ENCODE data around the gene DOK4.

Gene DOK4

GRCh38 chr16:57498031-57498430, 11.7 kb upstream of the DOK4 start:
- H3K36me3 ChIP-seq (ENCODE audit: insufficient read depth, low read length): no peaks in the 10 kb centered on the region
- H3K4me3 ChIP-seq (ENCODE audit: low read length): no peak overlapping the region
- H3K27ac ChIP-seq (ENCODE audit: low read depth, low read length): no peak overlapping the region
- WGBS: 91% methylated on average over 3 of the region's 4 CpGs
- no peaks in the 10 kb centered on the region for H3K9me3 ChIP-seq (ENCODE audit: insufficient read depth, low read depth, low read length)
- H3K4me1 ChIP-seq (ENCODE audit: insufficient read depth, low read length): no peaks in the 10 kb centered on the region
- H3K9ac ChIP-seq (ENCODE audit: low read depth, low read length): no peak overlapping the region
- no peaks in the 10 kb centered on the region for H3K27me3 ChIP-seq (ENCODE audit: insufficient read depth, low read length)

DNA sequence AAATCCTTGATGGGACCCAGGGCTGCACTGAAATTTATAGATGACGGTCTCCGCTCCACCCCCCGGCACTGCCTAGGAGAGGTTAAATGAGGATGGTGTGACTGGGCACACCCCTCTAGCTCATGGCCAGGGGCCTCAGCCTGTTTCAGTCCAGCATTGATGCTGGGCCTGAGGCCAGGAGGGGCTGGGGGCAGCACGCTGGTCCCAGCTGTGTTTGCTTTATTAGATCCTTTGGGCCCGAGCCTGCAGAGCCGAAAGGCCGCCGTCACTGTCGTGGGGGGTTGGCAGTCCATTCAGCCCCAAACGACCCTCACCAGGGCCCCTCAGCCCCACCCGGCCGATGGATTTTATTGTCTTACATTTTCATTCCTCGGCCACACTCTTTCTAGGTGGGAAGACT, 10.8 kb upstream of the DOK4 start:
- Histone ChIP-seq H3K27ac (ENCODE audit: low read depth, low read length) (no peak overlapping the region), H3K9ac (ENCODE audit: low read depth, low read length) (no peak overlapping the region), H3K4me1 (ENCODE audit: insufficient read depth, low read length) (no peaks in the 10 kb centered on the region), H3K4me3 (ENCODE audit: low read length) (no peak overlapping the region), H3K36me3 (ENCODE audit: insufficient read depth, low read length) (no peaks in the 10 kb centered on the region), H3K27me3 (ENCODE audit: insufficient read depth, low read length) (no peaks in the 10 kb centered on the region), H3K9me3 (ENCODE audit: insufficient read depth, low read depth, low read length) (no peaks in the 10 kb centered on the region)
- 91% methylated on average over 13 of the region's 13 CpGs for WGBS

DNA sequence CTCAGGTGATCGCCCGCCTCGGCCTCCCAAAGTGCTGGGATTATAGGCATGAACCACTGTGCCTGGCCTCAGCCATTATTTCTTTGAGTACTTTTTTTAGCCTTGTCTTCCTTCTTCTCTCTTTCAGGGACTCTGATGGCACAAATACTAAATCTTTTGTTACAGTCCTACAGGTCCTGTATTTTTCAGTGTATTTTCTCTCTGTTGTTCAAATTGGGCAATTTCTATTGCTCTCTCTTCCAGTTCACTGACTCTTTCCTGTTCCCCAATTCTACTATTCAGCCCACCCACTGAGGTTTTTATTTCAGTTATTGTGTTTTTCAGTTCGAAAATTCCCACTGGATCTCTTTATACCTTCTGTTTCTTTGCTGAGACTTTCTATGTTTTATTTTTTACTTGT, 7.5 kb upstream of the DOK4 start:
- Histone ChIP-seq H3K4me1 (ENCODE audit: insufficient read depth, low read length) (no peaks in the 10 kb centered on the region), H3K27ac (ENCODE audit: low read depth, low read length) (no peak overlapping the region), H3K27me3 (ENCODE audit: insufficient read depth, low read length) (no peaks in the 10 kb centered on the region; the same call in 1 of the 2 replicates), H3K36me3 (ENCODE audit: insufficient read depth, low read length) (no peaks in the 10 kb centered on the region), H3K4me3 (ENCODE audit: low read length) (no peak overlapping the region), H3K9me3 (ENCODE audit: insufficient read depth, low read depth, low read length) (0 out of 2 replicates have a peak, but pooled peaks cover 4% of the 10 kb centered on the region), H3K9ac (ENCODE audit: low read depth, low read length) (no peak overlapping the region)
- WGBS: 93% methylated on average over 4 of the region's 4 CpGs

GRCh38 chr16:57489229-57489628, 2.9 kb upstream of the DOK4 start:
- H3K27me3 ChIP-seq (ENCODE audit: insufficient read depth, low read length): peaks cover 16% of the 10 kb centered on the region
- H3K9ac ChIP-seq (ENCODE audit: low read depth, low read length): no peak overlapping the region
- WGBS: 90% methylated on average over 5 of the region's 5 CpGs
- H3K9me3 ChIP-seq (ENCODE audit: insufficient read depth, low read depth, low read length): 0 out of 2 replicates have a peak, but pooled peaks cover 4% of the 10 kb centered on the region
- no peaks in the 10 kb centered on the region for H3K36me3 ChIP-seq (ENCODE audit: insufficient read depth, low read length)
- no peaks in the 10 kb centered on the region for H3K4me1 ChIP-seq (ENCODE audit: insufficient read depth, low read length)
- H3K4me3 ChIP-seq (ENCODE audit: low read length): no peak overlapping the region
- H3K27ac ChIP-seq (ENCODE audit: low read depth, low read length): no peak overlapping the region

DNA sequence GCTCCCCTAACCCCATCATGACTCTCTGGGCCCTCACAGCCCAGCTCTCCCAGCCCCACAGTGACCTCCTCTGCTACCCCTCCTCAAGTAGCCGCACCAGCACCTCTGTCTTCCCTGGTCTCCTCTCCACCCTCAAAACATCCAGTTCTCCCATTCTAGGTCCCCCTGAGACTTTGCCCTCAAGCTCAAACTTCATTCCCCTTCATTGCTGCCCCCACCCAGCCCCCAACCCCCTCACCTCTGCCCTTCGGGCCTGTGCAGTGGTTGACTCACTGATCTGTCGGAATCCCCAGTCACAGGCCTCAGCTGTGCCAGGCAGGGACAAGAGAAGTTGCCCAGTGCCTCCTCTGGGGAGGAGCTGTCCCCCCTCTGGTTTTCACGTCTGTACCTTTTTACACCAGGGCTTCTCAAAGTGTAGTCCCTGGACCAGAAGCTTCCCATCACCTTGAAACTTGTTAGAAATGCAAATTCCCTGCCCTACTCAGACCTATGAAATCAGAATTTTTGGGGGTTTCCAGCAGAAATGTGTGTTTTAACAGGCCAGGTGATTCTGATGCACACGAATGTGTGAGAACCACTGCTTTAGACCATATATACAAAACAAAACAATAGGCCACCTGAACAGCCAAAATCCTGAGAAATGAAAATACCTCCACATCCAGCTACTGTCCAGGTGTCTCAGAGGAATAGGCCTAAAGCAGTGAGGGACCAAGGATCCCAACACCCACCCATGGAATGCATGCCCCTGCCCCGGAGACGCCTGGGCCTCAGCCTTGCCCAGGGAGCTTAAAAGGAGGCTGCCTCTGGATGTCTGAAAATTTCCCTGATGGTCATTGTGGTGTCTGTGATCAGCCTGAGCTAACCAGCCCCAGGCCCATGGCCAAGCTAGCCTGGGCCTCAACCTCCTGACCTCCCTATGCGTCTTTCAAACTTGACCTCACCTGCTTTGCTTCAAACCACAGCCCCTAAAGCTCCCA, 853 bp upstream of the DOK4 start:
- Histone ChIP-seq H3K4me1 (ENCODE audit: insufficient read depth, low read length) (no peaks in the 10 kb centered on the region), H3K9me3 (ENCODE audit: insufficient read depth, low read depth, low read length) (0 out of 2 replicates have a peak, but pooled peaks cover 4% of the 10 kb centered on the region), H3K36me3 (ENCODE audit: insufficient read depth, low read length) (no peaks in the 10 kb centered on the region), H3K4me3 (ENCODE audit: low read length) (peak overlapping the region; percentile 61), H3K27me3 (ENCODE audit: insufficient read depth, low read length) (peaks cover 16% of the 10 kb centered on the region), H3K9ac (ENCODE audit: low read depth, low read length) (no peak overlapping the region), H3K27ac (ENCODE audit: low read depth, low read length) (no peak overlapping the region)
- WGBS: 75% methylated on average over 8 of the region's 8 CpGs

DNA sequence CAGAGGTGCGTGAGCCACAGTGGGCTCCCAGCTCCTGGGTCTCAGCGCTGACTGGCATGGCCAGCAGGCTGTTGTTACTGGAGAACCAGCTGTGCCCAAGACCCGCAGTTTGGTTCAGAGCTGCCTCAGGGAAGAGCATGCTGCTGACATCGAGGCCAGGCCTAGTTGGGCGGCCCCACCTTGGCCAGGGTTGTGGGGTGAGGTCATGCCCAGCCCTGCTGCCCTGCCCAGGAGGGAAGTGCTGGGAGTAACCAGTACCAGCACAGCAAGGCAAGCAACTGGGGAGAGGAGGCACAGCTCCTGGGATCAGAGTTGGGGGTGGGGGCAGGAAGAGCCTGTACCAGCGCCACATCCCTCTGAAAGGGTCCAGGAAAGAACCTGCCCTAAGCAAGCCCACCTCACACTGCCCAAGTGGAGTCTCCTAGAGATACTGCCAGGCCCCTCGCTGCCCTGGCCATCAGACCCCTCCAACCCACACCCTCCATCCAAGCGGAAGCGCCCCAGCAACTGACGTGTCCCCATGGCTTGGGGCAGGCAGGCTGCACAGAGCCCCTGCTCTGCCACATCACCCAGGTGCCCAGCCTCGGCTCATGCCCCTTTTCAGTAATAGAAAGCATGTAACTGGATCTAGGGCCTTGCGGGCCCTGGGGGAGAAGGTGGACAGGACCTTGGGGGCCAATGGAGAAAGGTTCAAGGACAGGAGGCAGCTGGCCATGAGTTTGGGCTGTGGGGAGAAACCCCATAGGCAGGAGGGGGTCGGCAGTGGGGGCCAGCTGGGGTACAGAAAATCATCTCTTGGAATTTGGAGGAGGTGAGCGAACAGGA, 990 bp downstream of the DOK4 start:
- H3K9ac ChIP-seq (ENCODE audit: low read depth, low read length): 0 out of 2 replicates have a peak overlapping the region, but pooled peaks have one; percentile 47

DNA sequence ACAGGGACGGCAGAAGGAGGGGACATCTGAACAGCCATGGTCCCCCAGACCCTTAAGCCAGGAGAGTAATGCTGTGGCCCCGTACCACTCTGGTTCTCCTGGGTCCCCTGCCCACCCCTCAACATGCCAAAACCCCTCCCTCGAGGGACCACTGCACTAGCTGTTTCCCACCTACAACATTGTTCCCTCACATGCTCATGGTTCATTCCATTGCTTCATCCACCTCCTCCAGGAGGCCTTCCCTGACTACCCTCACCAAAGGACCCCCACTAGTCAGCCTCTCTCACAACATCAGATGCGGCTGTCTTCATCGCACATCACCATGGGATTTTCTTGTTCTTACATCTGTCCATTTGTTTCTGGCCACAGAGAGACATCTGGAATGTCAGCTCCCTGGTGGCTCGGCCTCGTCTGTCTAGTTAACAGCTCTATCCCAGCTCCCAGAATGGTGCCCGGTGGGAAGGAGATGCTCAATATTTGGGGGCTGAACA, 1.7 kb downstream of the DOK4 start:
- H3K9me3 ChIP-seq (ENCODE audit: insufficient read depth, low read depth, low read length): 0 out of 2 replicates have a peak, but pooled peaks cover 4% of the 10 kb centered on the region
- 92% methylated on average over 8 of the region's 8 CpGs for WGBS
- no peak overlapping the region for H3K9ac ChIP-seq (ENCODE audit: low read depth, low read length)
- no peaks in the 10 kb centered on the region for H3K36me3 ChIP-seq (ENCODE audit: insufficient read depth, low read length)
- no peak overlapping the region for H3K4me3 ChIP-seq (ENCODE audit: low read length)
- H3K4me1 ChIP-seq (ENCODE audit: insufficient read depth, low read length): peaks cover 5% of the 10 kb centered on the region; the same call in 1 of the 2 replicates
- H3K27me3 ChIP-seq (ENCODE audit: insufficient read depth, low read length): peaks cover 16% of the 10 kb centered on the region; the same call in 1 of the 2 replicates
- H3K27ac ChIP-seq (ENCODE audit: low read depth, low read length): no peak overlapping the region

More for the DNA sequence above, 990 bp downstream of the DOK4 start:
- H3K9me3 ChIP-seq (ENCODE audit: insufficient read depth, low read depth, low read length): 0 out of 2 replicates have a peak, but pooled peaks cover 4% of the 10 kb centered on the region
- peaks cover 3% of the 10 kb centered on the region; the same call in 1 of the 2 replicates for H3K4me1 ChIP-seq (ENCODE audit: insufficient read depth, low read length)
- H3K27ac ChIP-seq (ENCODE audit: low read depth, low read length): no peak overlapping the region
- H3K36me3 ChIP-seq (ENCODE audit: insufficient read depth, low read length): no peaks in the 10 kb centered on the region
- WGBS: 80% methylated on average over 14 of the region's 14 CpGs
- H3K4me3 ChIP-seq (ENCODE audit: low read length): peak overlapping the region; percentile 61
- H3K27me3 ChIP-seq (ENCODE audit: insufficient read depth, low read length): peaks cover 16% of the 10 kb centered on the region; the same call in 1 of the 2 replicates

GRCh38 chr16:57483725-57484514, 2.4 kb downstream of the DOK4 start:
- Histone ChIP-seq H3K9ac (ENCODE audit: low read depth, low read length) (no peak overlapping the region), H3K27ac (ENCODE audit: low read depth, low read length) (no peak overlapping the region)

GRCh38 chr16:57482845-57483545, 3.3 kb downstream of the DOK4 start:
- H3K9me3 ChIP-seq (ENCODE audit: insufficient read depth, low read depth, low read length): no peaks in the 10 kb centered on the region
- no peaks in the 10 kb centered on the region for H3K36me3 ChIP-seq (ENCODE audit: insufficient read depth, low read length)
- H3K27me3 ChIP-seq (ENCODE audit: insufficient read depth, low read length): peaks cover 26% of the 10 kb centered on the region; the same call in 1 of the 2 replicates
- WGBS: 90% methylated on average over 13 of the region's 14 CpGs
- no peak overlapping the region for H3K4me3 ChIP-seq (ENCODE audit: low read length)
- H3K27ac ChIP-seq (ENCODE audit: low read depth, low read length): no peak overlapping the region
- no peak overlapping the region for H3K9ac ChIP-seq (ENCODE audit: low read depth, low read length)
- H3K4me1 ChIP-seq (ENCODE audit: insufficient read depth, low read length): peaks cover 10% of the 10 kb centered on the region; the same call in 1 of the 2 replicates

More at GRCh38 chr16:57483725-57484514, 2.4 kb downstream of the DOK4 start:
- H3K4me3 ChIP-seq (ENCODE audit: low read length): no peak overlapping the region
- H3K4me1 ChIP-seq (ENCODE audit: insufficient read depth, low read length): peaks cover 6% of the 10 kb centered on the region; the same call in 1 of the 2 replicates
- H3K9me3 ChIP-seq (ENCODE audit: insufficient read depth, low read depth, low read length): no peaks in the 10 kb centered on the region
- no peaks in the 10 kb centered on the region for H3K36me3 ChIP-seq (ENCODE audit: insufficient read depth, low read length)
- H3K27me3 ChIP-seq (ENCODE audit: insufficient read depth, low read length): peaks cover 21% of the 10 kb centered on the region; the same call in 1 of the 2 replicates
- 84% methylated on average over 19 of the region's 19 CpGs for WGBS

- no peak overlapping the region for H3K9ac ChIP-seq (ENCODE audit: low read depth, low read length)
- H3K27me3 ChIP-seq (ENCODE audit: insufficient read depth, low read length): peaks cover 26% of the 10 kb centered on the region; the same call in 1 of the 2 replicates
- no peak overlapping the region for H3K4me3 ChIP-seq (ENCODE audit: low read length)
- H3K9me3 ChIP-seq (ENCODE audit: insufficient read depth, low read depth, low read length): no peaks in the 10 kb centered on the region
- H3K4me1 ChIP-seq (ENCODE audit: insufficient read depth, low read length): peaks cover 24% of the 10 kb centered on the region
- 93% methylated on average over 4 of the region's 4 CpGs for WGBS
- H3K27ac ChIP-seq (ENCODE audit: low read depth, low read length): no peak overlapping the region
- H3K36me3 ChIP-seq (ENCODE audit: insufficient read depth, low read length): no peaks in the 10 kb centered on the region
Measured at GRCh38 chr16:57481421-57481820, 4.9 kb downstream of the DOK4 start.
